HG02852 (cell line): Measurements from ENCODE around the gene IGFN1.

Experiments
- ATAC-seq: cut with Tn5 transposase; IDR thresholded peaks from one replicate; pipeline ENCODE4 v1.9.1; 2021; ENCODE audit warnings: mild to moderate bottlenecking, moderate library complexity; ENCODE audit not compliant: unreplicated experiment

Gene IGFN1

GRCh38 chr1:201184307-201185122, 6.1 kb upstream of the IGFN1 start:
- no peak for ATAC-seq

- no peak for ATAC-seq
These were observed 5.5 kb upstream of the IGFN1 start for GRCh38 chr1:201185123-201185453.

GRCh38 chr1:201185527-201186128, 5.0 kb upstream of the IGFN1 start:
- no peak for ATAC-seq

- ATAC-seq = no peak
These were observed 4.4 kb upstream of the IGFN1 start for GRCh38 chr1:201186192-201186591.

- ATAC-seq = no peak
These were observed 1.5 kb upstream of the IGFN1 start for GRCh38 chr1:201189085-201189484.

- ATAC-seq = no peak
These were observed 619 bp upstream of the IGFN1 start for GRCh38 chr1:201190005-201190404.

- no peak for ATAC-seq
These were observed 1.1 kb downstream of the IGFN1 start for GRCh38 chr1:201191653-201192260.

- no peak for ATAC-seq
These were observed 1.7 kb downstream of the IGFN1 start for GRCh38 chr1:201192261-201192788.

GRCh38 chr1:201194046-201194445, 3.4 kb downstream of the IGFN1 start:
- no peak for ATAC-seq

GRCh38 chr1:201198598-201198997, 8.0 kb downstream of the IGFN1 start:
- ATAC-seq = no peak

GRCh38 chr1:201205036-201205435, 14.4 kb downstream of the IGFN1 start:
- no peak for ATAC-seq

GRCh38 chr1:201206176-201206575, 15.6 kb downstream of the IGFN1 start:
- no peak for ATAC-seq

- ATAC-seq = no peak
These were observed 16.4 kb downstream of the IGFN1 start for GRCh38 chr1:201207046-201207445.

- no peak for ATAC-seq
These were observed 17.6 kb downstream of the IGFN1 start for GRCh38 chr1:201208236-201208635.

GRCh38 chr1:201212056-201212455, 21.4 kb downstream of the IGFN1 start:
- ATAC-seq = no peak

GRCh38 chr1:201212461-201213055, 21.9 kb downstream of the IGFN1 start:
- no peak for ATAC-seq

- ATAC-seq = no peak
These were observed 22.6 kb downstream of the IGFN1 start for GRCh38 chr1:201213106-201213770.

GRCh38 chr1:201213926-201214325, 23.3 kb downstream of the IGFN1 start:
- no peak for ATAC-seq

- ATAC-seq = no peak
These were observed 23.8 kb downstream of the IGFN1 start for GRCh38 chr1:201214461-201214860.

- no peak for ATAC-seq
These were observed 24.3 kb downstream of the IGFN1 start for GRCh38 chr1:201214886-201215285.
